Measurements from ENCODE around the gene ABI3. TPM values are rescaled to one million over a fixed set of nuclear protein-coding genes. Genes with fewer than 3 reads are reported as not detected.
A peak's percentile ranks its signal among the peaks of the same experiment; 100 is the strongest.

ABI3 gene
- total RNA-seq, 2 donors from 2014 or later, result 23.5 to 36.1 TPM

- Mint-ChIP-seq H3K27me3 (no peaks in the 10 kb centered on the region), H3K36me3 (ENCODE audit: low read depth) (peaks cover 51% of the 10 kb centered on the region), H3K4me1 (peaks cover 73% of the 10 kb centered on the region), H3K9me3 (no peaks in the 10 kb centered on the region), H3K4me3 (peak overlapping the region; percentile 92), H3K27ac (no peak overlapping the region)
- ATAC-seq (replicated peaks), result no peak
These were observed 3.3 kb downstream of the ABI3 start for GRCh38 chr17:49213847-49214246.

DNA sequence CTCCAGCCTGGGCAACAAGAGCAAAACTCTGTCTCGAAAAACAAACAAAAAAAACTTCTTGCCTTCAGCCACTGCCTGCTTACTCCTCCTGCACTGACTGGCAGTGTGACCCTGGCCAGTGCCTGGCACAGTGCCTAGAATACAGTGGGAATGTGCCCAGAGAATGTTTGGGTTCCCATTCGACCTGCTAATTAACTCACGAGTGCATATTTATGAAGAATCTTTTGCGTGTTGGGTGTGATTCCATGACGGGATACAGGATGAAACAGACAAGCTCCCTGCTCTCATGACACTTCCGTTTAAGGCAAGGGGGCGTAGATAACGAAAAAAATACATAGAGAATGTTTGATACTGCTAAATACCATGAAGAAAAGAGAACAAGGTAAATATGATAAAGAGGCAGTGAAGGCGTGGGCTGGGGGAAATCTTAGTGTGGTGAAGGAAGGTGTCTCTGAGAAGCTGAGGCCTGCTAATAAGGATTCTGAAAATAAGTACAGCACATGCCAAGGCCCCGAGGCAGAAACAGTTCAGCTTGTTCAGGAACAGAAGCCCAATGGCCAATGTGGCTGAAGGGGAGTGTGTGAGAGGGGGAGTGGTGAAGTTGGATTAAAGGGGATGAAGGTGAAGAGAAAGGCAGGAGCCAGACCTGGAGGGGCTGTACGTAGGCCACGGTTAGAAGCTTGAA is 4.3 kb downstream of the ABI3 start:
- Mint-ChIP-seq H3K4me1 (peaks cover 68% of the 10 kb centered on the region), H3K36me3 (ENCODE audit: low read depth) (peaks cover 60% of the 10 kb centered on the region), H3K27me3 (no peaks in the 10 kb centered on the region), H3K9me3 (no peaks in the 10 kb centered on the region), H3K4me3 (peak overlapping the region; percentile 92), H3K27ac (peak overlapping the region; percentile 54)
- no peak for ATAC-seq (replicated peaks)

GRCh38 chr17:49216482-49216881 is 6.0 kb downstream of the ABI3 start:
- no peaks in the 10 kb centered on the region for H3K27me3 Mint-ChIP-seq
- H3K36me3 Mint-ChIP-seq (ENCODE audit: low read depth), result peaks cover 67% of the 10 kb centered on the region
- peak overlapping the region; percentile 68 for H3K4me3 Mint-ChIP-seq
- no peaks in the 10 kb centered on the region for H3K9me3 Mint-ChIP-seq
- H3K27ac Mint-ChIP-seq, result peak overlapping the region; percentile 34
- peaks cover 59% of the 10 kb centered on the region for H3K4me1 Mint-ChIP-seq
- ATAC-seq (replicated peaks), result no peak

DNA sequence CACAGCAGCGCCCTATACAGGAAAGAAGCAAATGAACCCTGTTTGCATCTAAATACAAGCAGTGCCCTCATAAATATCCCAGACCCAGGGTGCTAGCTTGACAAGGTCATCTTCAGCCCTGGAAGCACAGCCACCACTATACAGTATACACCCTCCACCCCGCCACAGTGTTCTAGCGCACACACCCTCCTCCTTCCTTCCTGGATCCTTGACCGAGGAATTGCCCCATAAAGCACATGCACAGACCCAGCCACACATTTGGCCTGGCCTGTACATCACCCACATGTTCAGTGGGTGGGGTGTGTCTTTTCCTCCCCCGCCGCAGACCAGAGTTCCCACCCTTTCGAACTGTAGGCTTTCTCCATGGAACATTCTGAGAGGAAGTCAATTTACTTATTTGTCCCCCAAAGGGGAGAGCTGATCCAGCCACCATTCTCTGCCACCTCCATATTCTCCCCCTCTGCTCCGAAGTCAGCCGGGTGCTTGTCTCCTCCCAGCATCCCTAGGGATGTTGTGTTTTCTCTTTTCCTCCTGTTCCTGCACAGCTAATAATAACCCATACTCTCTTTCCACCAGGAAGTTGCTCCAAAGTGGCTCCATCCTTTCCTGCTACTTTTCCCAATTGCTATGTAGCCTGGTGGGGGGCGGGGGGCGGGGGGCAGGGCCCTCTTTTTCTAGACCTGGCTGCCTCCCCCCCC is 6.6 kb downstream of the ABI3 start:
- Mint-ChIP-seq H3K4me1 (peaks cover 57% of the 10 kb centered on the region), H3K9me3 (no peaks in the 10 kb centered on the region), H3K36me3 (ENCODE audit: low read depth) (peaks cover 71% of the 10 kb centered on the region), H3K27me3 (no peaks in the 10 kb centered on the region), H3K27ac (peak overlapping the region; percentile 34), H3K4me3 (peak overlapping the region; percentile 68)
- no peak for ATAC-seq (replicated peaks)

GRCh38 chr17:49217651-49218413 is 7.3 kb downstream of the ABI3 start:
- peak overlapping the region; percentile 68 for H3K4me3 Mint-ChIP-seq

DNA sequence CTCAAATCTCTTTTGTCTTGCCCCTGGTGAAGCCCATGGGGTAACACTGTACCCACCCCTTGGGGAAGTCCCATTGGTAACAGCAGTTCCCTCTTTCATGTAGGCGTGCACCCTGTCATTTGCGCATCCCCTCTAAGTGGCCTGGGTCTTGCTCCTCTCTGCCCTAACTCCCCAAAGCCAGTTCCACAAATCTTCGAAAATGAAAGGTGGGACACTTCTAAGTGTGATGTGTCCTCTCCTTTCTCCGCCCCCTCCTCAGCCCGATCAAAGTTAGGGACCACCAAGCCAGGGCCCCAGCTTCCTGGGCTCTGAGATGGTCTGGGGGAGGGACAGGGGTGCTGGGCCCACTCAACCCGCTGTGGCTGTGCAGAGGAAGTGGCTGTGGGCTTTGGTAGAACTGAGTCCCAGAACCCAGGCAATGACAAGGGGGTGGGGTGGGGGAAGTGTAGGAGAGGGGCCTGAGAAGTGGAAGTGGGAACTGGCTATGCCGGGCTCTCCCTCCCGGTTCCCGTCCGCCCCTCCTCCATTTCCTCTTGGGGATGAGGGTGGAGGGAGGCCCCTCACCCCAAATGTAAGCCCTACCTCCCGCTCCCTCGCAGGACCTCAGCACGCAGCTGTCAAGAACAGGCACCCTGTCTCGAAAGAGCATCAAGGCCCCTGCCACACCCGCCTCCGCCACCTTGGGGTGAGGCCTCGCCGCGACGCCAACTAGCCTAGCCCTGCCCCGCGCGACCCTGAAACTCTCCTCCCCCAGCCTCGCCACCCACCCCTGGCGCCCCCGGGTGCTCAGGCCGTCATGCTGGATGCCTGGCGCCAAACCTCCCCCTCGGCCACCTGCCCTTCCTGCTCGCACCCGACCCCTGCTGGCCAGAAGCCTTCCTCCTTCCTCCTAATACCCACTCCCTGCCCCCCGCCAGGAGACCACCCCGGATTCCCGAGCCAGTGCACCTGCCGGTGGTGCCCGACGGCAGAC is 8.7 kb downstream of the ABI3 start:
- Mint-ChIP-seq H3K27ac (peak overlapping the region; percentile 34), H3K4me3 (peak overlapping the region; percentile 68), H3K27me3 (peaks cover 3% of the 10 kb centered on the region), H3K4me1 (peaks cover 47% of the 10 kb centered on the region), H3K36me3 (ENCODE audit: low read depth) (peaks cover 70% of the 10 kb centered on the region), H3K9me3 (no peaks in the 10 kb centered on the region)
- ATAC-seq (replicated peaks), result peak; percentile 61

More at GRCh38 chr17:49217651-49218413, 7.3 kb downstream of the ABI3 start:
- ATAC-seq (replicated peaks), result peak; percentile 78
- peaks cover 75% of the 10 kb centered on the region for H3K36me3 Mint-ChIP-seq (ENCODE audit: low read depth)
- peaks cover 51% of the 10 kb centered on the region for H3K4me1 Mint-ChIP-seq
- H3K9me3 Mint-ChIP-seq, result no peaks in the 10 kb centered on the region
- H3K27ac Mint-ChIP-seq, result peak overlapping the region; percentile 34
- no peaks in the 10 kb centered on the region for H3K27me3 Mint-ChIP-seq

GRCh38 chr17:49219987-49220386 is 9.5 kb downstream of the ABI3 start:
- Mint-ChIP-seq H3K36me3 (ENCODE audit: low read depth) (peaks cover 65% of the 10 kb centered on the region), H3K27ac (no peak overlapping the region), H3K27me3 (peaks cover 6% of the 10 kb centered on the region), H3K4me3 (no peak overlapping the region), H3K9me3 (no peaks in the 10 kb centered on the region), H3K4me1 (peaks cover 42% of the 10 kb centered on the region)
- ATAC-seq (replicated peaks), result no peak

DNA sequence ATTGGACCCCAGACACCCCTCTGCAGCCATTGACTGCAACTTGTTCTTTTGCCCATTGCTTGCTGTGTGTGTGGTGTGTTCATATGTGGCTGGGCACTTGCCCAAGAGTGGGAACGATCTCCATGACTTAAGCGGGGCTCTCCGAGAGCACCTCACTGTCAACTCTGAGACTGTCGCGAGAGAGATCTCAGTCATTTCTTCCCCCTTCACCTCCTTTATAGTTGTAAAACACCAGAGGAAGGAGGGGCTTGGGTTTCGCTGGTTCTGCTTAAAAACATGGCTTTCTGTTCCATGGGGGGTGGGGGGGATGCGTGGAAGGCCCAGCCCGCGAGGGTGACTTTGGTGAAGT is 12.6 kb downstream of the ABI3 start:
- no peaks in the 10 kb centered on the region for H3K9me3 Mint-ChIP-seq
- H3K27me3 Mint-ChIP-seq, result peaks cover 6% of the 10 kb centered on the region
- peak overlapping the region; percentile 71 for H3K4me3 Mint-ChIP-seq
- no peak for ATAC-seq (replicated peaks)
- H3K27ac Mint-ChIP-seq, result no peak overlapping the region
- H3K36me3 Mint-ChIP-seq (ENCODE audit: low read depth), result peaks cover 41% of the 10 kb centered on the region
- peaks cover 19% of the 10 kb centered on the region for H3K4me1 Mint-ChIP-seq

DNA sequence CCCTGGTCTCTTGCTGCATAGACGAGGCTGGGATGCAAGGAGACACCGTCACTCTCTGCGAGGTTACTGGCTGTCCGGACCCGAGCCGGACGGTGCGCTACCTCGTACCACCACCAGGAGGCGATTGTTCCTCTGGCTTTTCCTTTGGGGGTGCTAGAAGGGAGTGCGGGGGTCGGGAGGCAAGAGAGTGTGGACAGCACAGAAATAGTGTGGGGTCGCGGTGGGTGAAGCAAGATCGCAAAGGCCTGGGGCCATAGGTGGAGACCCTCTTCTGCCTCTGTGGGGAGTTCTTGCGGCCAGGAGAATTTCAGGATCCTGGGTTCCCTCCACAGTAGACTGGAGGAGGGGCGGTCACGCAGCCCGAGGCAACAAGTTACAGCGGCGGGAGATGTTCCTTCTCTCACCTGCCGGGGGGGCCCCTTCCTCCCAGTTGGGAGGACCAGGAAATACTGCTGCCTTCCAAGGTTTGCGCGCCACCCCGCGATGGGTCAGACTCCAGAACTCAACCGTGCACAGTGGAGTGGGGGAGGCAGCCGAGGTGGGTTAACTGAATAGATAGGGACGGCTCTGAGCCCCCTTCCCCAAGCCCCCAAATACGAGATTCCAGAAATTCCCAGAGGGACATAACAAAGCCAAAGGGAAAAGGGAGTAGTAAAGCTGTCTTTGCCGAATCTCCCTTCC is 13.2 kb downstream of the ABI3 start:
- Mint-ChIP-seq H3K4me3 (peak overlapping the region; percentile 71), H3K36me3 (ENCODE audit: low read depth) (peaks cover 36% of the 10 kb centered on the region), H3K9me3 (no peaks in the 10 kb centered on the region), H3K27ac (no peak overlapping the region), H3K4me1 (peaks cover 14% of the 10 kb centered on the region), H3K27me3 (peaks cover 6% of the 10 kb centered on the region)
- ATAC-seq (replicated peaks), result peak; percentile 50

- H3K27ac Mint-ChIP-seq, result no peak overlapping the region
These were observed 13.9 kb downstream of the ABI3 start for GRCh38 chr17:49224198-49224996.

DNA sequence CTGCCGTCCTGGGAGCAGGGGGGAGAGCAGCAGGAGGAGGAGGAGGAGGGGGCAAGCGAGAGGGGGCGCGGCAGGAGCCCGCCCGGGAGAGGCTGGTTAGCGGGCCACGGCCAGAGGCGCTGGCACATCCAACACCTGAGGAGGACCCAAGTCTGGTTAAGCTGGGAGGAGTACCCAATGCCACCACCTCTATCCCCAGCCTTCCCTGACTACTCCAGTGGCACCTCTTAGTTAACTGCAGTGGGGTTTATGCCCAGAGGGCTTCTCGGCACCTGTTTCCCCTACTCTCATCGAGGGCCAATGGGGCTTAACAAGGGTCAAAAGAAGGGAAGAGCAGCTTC is 14.5 kb downstream of the ABI3 start:
- peaks cover 8% of the 10 kb centered on the region for H3K4me1 Mint-ChIP-seq
- peak overlapping the region; percentile 71 for H3K4me3 Mint-ChIP-seq
- no peaks in the 10 kb centered on the region for H3K9me3 Mint-ChIP-seq
- no peak overlapping the region for H3K27ac Mint-ChIP-seq
- peaks cover 25% of the 10 kb centered on the region for H3K36me3 Mint-ChIP-seq (ENCODE audit: low read depth)
- H3K27me3 Mint-ChIP-seq, result peaks cover 10% of the 10 kb centered on the region
- no peak for ATAC-seq (replicated peaks)

More at GRCh38 chr17:49224198-49224996, 13.9 kb downstream of the ABI3 start:
- H3K36me3 Mint-ChIP-seq (ENCODE audit: low read depth), result peaks cover 29% of the 10 kb centered on the region
- peak; percentile 49 for ATAC-seq (replicated peaks)
- H3K4me3 Mint-ChIP-seq, result peak overlapping the region; percentile 71
- H3K27me3 Mint-ChIP-seq, result peaks cover 6% of the 10 kb centered on the region
- H3K4me1 Mint-ChIP-seq, result peaks cover 8% of the 10 kb centered on the region
- no peaks in the 10 kb centered on the region for H3K9me3 Mint-ChIP-seq

DNA sequence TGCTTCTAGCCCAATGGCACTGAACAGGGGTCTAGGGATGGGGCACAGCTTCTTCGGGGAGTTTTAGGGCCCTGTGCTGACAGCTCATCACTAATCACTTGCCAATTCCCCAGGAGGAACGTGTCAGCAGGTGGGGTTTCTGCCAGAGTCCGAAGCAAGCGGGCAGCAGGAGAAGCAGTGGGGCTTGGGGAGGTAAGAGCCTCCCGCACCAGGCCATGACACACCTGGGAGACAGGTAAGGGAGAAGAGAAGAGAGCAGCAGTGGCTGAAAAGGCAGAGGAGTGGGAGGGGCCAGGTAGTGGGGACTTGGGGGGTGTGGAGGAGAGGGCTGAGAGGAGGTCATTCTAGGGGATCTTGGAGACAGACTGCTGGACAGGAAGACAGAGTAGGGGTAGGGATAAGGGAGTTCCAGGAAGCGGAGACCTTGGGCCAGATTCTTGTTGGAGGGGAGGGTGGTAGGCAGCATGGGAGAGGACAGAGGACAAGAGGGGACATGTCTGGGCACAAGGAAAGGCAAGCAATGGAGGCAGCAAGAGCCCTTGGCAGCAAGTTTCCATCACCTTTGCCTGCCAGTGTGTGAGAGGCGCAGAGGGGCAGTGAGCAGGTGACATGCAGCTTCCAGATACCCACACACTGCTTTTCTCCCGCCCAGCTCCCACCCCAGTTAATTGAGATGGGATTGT is 15.2 kb downstream of the ABI3 start:
- H3K4me1 Mint-ChIP-seq, result peaks cover 8% of the 10 kb centered on the region
- H3K9me3 Mint-ChIP-seq, result no peaks in the 10 kb centered on the region
- H3K4me3 Mint-ChIP-seq, result peak overlapping the region; percentile 14
- ATAC-seq (replicated peaks), result no peak
- H3K27me3 Mint-ChIP-seq, result peaks cover 10% of the 10 kb centered on the region
- H3K27ac Mint-ChIP-seq, result no peak overlapping the region
- peaks cover 18% of the 10 kb centered on the region for H3K36me3 Mint-ChIP-seq (ENCODE audit: low read depth)

Data from activated T-helper 17 cell treated with anti-CD3 and anti-CD28 coated beads, Interleukin-2, amount 50 U/mL, for 72 hours (primary cell).